ENCODE data around the gene UBAC1.
A peak's percentile ranks its signal among the peaks of the same experiment; 100 is the strongest.

UBAC1 gene, protein sequence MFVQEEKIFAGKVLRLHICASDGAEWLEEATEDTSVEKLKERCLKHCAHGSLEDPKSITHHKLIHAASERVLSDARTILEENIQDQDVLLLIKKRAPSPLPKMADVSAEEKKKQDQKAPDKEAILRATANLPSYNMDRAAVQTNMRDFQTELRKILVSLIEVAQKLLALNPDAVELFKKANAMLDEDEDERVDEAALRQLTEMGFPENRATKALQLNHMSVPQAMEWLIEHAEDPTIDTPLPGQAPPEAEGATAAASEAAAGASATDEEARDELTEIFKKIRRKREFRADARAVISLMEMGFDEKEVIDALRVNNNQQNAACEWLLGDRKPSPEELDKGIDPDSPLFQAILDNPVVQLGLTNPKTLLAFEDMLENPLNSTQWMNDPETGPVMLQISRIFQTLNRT

DNA sequence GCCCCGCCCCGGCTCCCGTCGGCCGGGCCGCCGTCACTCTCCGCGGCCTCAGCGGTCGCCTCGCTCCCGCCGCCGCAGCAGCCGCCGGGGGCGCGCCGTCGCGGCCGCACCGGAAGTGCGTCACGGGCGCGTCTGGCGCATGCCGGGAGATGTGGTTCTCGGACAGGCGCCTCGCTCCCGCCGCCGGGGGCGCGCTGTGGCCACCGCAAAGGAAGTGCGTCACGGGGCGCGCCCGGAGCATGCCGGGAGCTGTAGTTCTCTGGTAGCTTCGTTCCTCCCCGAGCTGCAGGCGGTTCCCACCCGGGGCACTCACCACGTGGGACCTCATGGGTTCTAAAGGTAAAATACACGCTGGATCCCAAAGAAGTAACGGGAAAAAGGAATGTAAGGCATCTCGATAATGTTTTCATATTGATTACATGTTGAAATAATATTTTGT, at the start of gene UBAC1:
TSS of gene UBAC1 (minus strand) at position 97 of the 439 bp plus-strand sequence. CDS start 211 bp downstream, outside the sequence.
- Mint-ChIP-seq H3K27ac (peak within 1 kb of the TSS; percentile 97), H3K4me1 (ENCODE audit: low read depth) (peaks cover 57% of the 10 kb centered on the region), H3K9me3 (no peaks in the 10 kb centered on the region), H3K4me3 (peak within 1 kb of the TSS; percentile 97), H3K36me3 (ENCODE audit: low read depth) (peaks cover 27% of the 10 kb centered on the region), H3K27me3 (peaks cover 5% of the 10 kb centered on the region)
- intact Hi-C loops (cut with micrococcal nuclease), result no loop called here

DNA sequence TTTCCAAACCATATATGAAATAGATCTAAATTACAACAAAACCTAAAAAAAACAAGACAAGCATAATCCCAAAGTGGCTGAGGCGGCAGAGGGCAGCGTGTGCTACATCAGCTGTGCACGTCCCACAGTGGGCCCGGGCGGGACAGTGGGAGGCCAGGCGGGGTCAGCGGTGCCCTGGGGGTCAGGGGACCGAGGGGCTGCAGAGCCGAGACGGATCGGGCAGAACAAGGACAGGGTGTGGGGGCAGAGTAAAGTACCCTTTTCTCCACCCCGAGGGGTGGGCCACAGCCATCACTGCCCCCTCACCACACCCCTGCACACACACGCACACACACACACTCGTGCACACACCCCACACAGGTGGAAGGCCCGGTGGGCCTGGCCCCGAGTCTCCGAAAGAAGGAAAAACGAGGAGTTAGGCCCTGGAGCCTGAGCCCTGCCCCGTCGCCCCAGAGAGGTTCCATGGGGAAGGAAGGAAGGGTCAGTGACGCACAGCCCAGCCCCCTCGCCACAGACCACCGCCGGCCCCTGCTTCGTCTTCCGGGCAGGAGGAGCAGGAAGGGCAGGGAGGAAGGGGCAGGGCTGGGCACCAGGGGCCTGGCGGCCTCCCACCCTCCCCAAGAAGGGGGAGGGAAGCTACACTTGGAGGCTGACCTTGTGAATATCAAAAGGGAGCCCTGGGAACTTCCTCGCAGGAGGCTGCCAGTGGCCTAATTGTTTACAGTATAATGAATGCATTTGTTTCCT, 49.6 kb upstream of the UBAC1 start:
- no peaks in the 10 kb centered on the region for H3K9me3 Mint-ChIP-seq
- no peak overlapping the region for H3K27ac Mint-ChIP-seq
- H3K27me3 Mint-ChIP-seq, result no peaks in the 10 kb centered on the region
- H3K36me3 Mint-ChIP-seq (ENCODE audit: low read depth), result peaks cover 89% of the 10 kb centered on the region
- no peak overlapping the region for H3K4me3 Mint-ChIP-seq
- no peaks in the 10 kb centered on the region for H3K4me1 Mint-ChIP-seq (ENCODE audit: low read depth)
- intact Hi-C loops (cut with micrococcal nuclease), result no loop called here

DNA sequence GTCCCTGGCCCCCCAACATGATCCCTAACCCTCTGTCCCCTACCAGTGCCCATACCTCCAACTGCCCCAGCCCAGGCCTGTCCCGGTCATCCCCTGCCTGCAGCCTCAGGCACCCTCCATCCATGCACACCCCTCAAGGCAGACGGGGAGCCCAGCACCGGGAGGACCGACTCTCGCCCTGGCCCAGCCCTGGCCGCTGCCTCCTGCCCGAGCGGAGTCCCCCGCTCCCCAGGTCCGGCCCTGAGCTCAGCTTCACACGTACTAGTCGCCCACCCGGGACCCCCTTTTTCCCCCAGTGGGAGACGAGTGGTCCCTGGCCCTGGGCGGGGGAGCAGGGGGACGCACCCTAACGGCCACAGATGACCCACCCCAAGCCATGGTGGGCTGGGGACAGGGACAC, 49.0 kb upstream of the UBAC1 start:
- H3K36me3 Mint-ChIP-seq (ENCODE audit: low read depth), result peaks cover 83% of the 10 kb centered on the region
- intact Hi-C loops (cut with micrococcal nuclease), result no loop called here
- H3K27ac Mint-ChIP-seq, result no peak overlapping the region
- H3K4me3 Mint-ChIP-seq, result no peak overlapping the region
- no peaks in the 10 kb centered on the region for H3K9me3 Mint-ChIP-seq
- H3K4me1 Mint-ChIP-seq (ENCODE audit: low read depth), result no peaks in the 10 kb centered on the region
- no peaks in the 10 kb centered on the region for H3K27me3 Mint-ChIP-seq

DNA sequence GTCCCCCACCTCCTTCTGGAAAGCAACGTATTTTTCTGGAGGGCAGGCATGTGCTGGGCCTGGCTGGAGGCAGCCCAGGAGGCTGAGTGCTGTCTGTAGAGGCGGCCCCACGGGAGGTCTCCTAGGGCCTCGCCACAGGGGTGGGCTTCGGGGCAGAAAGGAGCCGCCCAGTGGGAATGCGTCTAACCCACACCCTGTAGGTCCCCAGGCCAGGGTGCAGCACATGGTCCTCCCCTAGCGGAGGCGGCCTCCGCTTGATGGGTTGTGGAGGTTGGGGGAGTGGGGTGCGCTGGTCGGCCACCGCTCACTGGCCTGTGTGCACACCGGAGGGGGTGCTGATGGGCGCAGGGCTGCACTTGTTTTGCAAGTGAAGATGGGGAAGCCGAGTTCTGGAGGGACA, 48.3 kb upstream of the UBAC1 start:
- H3K4me1 Mint-ChIP-seq (ENCODE audit: low read depth), result no peaks in the 10 kb centered on the region
- intact Hi-C loops (cut with micrococcal nuclease), result no loop called here
- H3K4me3 Mint-ChIP-seq, result no peak overlapping the region
- H3K36me3 Mint-ChIP-seq (ENCODE audit: low read depth), result peaks cover 76% of the 10 kb centered on the region
- H3K9me3 Mint-ChIP-seq, result no peaks in the 10 kb centered on the region
- H3K27me3 Mint-ChIP-seq, result no peaks in the 10 kb centered on the region
- H3K27ac Mint-ChIP-seq, result no peak overlapping the region

DNA sequence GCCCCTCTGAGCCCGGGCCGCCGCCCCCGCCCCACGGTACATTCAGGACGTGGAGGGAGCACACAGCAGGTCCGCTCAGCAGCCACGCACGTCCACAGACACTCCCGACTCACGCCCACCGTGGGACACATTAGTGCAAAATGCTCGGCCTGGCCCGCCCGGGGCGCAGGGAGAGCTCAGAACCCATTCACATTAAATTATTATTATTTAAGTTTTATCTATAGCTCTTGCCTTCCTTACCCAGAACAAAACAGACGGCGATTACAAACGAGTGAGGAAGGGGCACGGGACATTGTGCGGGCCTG, 47.5 kb upstream of the UBAC1 start:
- Mint-ChIP-seq H3K27ac (no peak overlapping the region), H3K4me1 (ENCODE audit: low read depth) (peaks cover 8% of the 10 kb centered on the region), H3K36me3 (ENCODE audit: low read depth) (peaks cover 67% of the 10 kb centered on the region), H3K27me3 (no peaks in the 10 kb centered on the region), H3K4me3 (no peak overlapping the region), H3K9me3 (no peaks in the 10 kb centered on the region)
- intact Hi-C loops (cut with micrococcal nuclease), result no loop called here

DNA sequence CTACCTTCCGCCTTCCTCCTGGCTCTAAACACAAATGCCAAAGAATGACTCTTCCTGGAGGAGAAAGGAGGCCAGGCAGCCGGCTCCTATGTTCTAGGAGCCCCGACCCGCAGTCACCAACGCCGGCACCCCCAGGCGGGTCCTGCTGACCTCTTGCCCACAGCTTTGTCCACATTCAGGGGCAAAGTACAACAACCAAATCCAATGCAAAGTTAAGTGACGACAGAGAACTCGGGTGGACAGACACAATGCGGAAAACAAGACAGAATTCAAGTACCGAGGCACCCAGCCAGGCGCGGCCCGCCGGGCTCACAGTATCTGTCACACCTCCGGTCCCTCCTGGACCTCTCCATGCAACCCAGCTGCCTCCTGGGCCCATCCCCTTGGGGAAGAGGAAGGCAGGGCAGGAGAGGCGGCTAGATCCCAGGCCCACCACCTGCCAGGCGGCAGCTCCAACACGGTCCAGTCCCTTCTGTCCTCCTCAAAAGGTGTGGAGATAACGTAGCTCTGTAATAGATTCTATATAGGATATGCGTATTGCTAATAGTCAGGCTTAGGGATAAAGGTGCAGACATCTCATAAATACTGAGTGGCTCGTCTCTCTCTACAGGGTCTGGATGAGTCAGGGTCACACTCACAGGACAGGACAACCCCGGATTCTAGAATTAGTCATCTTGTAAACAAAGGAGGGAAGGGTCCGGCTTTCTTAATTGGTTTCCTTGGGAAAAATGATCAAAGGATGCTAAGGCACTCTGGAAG, 46.9 kb upstream of the UBAC1 start:
- intact Hi-C loops (cut with micrococcal nuclease), result no loop called here
- Mint-ChIP-seq H3K27ac (no peak overlapping the region), H3K4me3 (no peak overlapping the region), H3K9me3 (no peaks in the 10 kb centered on the region), H3K36me3 (ENCODE audit: low read depth) (peaks cover 62% of the 10 kb centered on the region), H3K4me1 (ENCODE audit: low read depth) (peaks cover 9% of the 10 kb centered on the region), H3K27me3 (no peaks in the 10 kb centered on the region)

DNA sequence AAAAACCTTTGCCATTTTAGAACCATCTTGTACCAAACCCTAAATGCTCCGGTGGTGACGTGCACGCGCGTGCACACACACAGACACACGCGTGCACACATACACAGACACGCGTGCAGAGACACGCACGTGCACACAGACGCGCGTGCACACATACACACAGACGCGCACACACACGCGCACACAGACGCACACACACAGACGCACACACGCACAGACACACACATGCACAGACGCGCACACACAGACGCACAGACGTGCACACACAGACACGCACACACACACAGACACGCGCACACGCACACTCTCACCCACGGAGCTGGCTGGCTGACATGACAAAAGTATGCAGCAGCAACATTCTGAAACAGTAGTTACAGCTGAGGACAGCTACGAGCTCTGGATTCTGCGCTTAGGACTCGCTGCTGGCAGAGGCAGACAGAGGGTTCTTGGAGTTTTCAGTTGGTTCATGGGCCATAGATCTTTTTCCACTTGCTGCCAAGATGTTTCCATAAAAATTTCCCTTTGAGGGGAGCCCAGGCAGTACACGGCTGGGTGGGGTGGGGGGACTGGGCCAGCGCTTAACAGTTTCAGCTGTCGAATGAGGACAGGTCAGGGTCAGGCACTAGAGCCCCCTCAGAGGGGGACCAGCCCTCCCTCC, 46.2 kb upstream of the UBAC1 start:
- Mint-ChIP-seq H3K27me3 (no peaks in the 10 kb centered on the region), H3K9me3 (no peaks in the 10 kb centered on the region), H3K27ac (no peak overlapping the region), H3K4me3 (no peak overlapping the region), H3K36me3 (ENCODE audit: low read depth) (peaks cover 55% of the 10 kb centered on the region), H3K4me1 (ENCODE audit: low read depth) (peaks cover 13% of the 10 kb centered on the region)
- intact Hi-C loops (cut with micrococcal nuclease), result no loop called here

DNA sequence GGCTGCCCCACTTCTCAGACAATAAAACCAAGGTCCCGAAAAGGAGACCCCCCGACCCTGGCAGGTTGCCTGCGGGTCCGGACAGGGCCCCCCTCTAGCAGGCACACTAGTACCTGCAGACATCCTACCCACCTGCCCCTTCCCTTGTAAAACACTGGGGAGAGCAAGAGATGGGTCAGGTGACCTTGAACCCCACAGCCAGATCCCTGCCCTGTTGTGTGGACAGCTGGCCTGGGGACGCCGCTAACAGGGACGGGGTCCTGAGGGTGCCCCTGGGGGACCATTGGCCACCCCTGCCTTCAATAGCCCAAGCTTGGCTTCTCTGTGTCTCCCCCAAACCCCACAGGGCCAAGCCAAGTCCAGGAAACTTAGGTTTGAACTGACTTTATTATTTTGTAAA, 45.0 kb upstream of the UBAC1 start:
- Mint-ChIP-seq H3K27me3 (no peaks in the 10 kb centered on the region), H3K27ac (no peak overlapping the region), H3K9me3 (no peaks in the 10 kb centered on the region), H3K4me3 (no peak overlapping the region), H3K4me1 (ENCODE audit: low read depth) (peaks cover 19% of the 10 kb centered on the region), H3K36me3 (ENCODE audit: low read depth) (peaks cover 43% of the 10 kb centered on the region)
- intact Hi-C loops (cut with micrococcal nuclease), result no loop called here

DNA sequence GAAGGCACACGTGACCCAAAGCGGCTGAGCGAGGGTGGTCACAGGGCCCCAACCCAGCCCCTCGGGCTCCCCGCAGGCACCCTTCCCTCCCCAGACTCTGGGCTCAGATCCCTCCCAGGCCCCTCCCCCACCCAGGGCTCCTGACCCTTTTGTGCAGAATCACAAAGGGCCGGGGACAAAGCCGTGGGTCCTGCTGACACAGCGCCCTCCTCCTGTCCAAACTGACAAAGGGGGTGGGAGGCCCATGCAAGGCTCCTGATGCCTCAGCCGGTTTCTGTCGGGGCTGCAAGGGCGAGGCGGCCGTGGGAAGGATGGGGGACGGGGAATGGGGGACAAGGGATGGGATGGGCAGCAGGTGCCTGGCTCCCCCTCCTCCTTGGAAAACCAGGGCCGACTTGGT, 43.5 kb upstream of the UBAC1 start:
- H3K4me3 Mint-ChIP-seq, result no peak overlapping the region
- no peak overlapping the region for H3K27ac Mint-ChIP-seq
- intact Hi-C loops (cut with micrococcal nuclease), result no loop called here
- H3K9me3 Mint-ChIP-seq, result no peaks in the 10 kb centered on the region
- no peaks in the 10 kb centered on the region for H3K27me3 Mint-ChIP-seq
- peaks cover 19% of the 10 kb centered on the region for H3K4me1 Mint-ChIP-seq (ENCODE audit: low read depth)
- H3K36me3 Mint-ChIP-seq (ENCODE audit: low read depth), result peaks cover 28% of the 10 kb centered on the region

DNA sequence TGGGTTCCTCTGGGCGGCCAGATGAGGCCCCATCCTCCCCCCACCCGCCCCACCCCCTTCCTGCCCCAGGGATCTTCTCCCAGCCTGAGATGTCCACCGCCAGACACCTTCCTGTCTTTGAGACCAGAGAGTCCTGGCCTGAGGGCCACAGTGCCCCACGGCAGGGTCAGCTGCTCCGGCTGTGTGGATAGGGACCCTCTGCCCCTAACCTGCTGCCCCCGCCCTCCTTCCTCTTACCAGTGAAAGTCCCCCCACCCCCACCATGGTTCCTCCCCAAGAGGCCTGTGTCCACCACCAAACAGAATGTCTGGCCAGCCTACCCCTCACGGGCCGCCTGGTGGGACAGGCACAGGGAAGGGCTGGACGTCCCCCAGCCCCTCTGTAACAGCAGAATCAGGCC, 43.0 kb upstream of the UBAC1 start:
- Mint-ChIP-seq H3K4me1 (ENCODE audit: low read depth) (peaks cover 19% of the 10 kb centered on the region), H3K4me3 (no peak overlapping the region), H3K27me3 (no peaks in the 10 kb centered on the region), H3K9me3 (no peaks in the 10 kb centered on the region), H3K36me3 (ENCODE audit: low read depth) (peaks cover 23% of the 10 kb centered on the region), H3K27ac (no peak overlapping the region)
- intact Hi-C loops (cut with micrococcal nuclease), result no loop called here

DNA sequence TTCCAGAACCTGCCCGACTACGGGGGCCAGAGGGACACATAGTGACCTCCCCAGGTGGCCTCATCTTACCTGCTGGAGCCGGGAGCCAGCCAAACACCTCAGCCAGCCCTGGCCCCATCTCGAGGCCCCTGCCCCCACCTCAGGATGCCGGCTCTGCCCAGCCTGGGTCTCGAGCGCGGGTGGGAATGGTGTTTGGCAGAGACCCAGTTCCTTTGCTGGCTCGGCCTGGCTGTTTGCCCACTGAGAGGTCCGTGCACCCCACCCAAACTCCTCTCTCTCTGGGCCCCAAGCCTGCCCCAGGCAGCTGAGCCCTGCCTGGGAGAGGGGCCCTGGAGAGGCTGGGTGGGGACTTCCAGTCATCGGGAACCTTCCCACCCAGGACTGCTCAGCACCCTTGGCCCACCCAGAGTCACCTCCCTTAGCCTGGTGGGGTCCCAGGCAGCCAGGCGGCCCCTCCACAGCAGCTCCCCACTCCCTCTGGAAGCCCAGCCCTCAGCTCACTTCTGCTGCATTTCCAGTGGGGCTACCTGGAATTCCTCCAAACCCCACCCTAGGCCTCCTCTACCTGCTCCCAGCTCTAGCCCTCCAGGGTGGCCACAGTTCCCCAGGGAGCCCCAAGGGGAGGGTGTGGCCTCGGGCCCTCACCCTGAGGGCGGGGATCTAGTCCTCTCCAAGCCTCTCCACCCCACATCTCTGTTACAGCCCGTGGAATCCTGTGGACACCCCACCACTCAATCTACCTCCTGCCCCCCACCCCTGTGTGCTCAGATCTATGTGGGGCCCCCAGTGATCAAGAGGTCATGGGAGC, 42.4 kb upstream of the UBAC1 start:
- Mint-ChIP-seq H3K27me3 (no peaks in the 10 kb centered on the region), H3K9me3 (no peaks in the 10 kb centered on the region), H3K27ac (no peak overlapping the region), H3K4me1 (ENCODE audit: low read depth) (peaks cover 19% of the 10 kb centered on the region), H3K4me3 (no peak overlapping the region), H3K36me3 (ENCODE audit: low read depth) (peaks cover 17% of the 10 kb centered on the region)
- intact Hi-C loops (cut with micrococcal nuclease), result no loop called here

DNA sequence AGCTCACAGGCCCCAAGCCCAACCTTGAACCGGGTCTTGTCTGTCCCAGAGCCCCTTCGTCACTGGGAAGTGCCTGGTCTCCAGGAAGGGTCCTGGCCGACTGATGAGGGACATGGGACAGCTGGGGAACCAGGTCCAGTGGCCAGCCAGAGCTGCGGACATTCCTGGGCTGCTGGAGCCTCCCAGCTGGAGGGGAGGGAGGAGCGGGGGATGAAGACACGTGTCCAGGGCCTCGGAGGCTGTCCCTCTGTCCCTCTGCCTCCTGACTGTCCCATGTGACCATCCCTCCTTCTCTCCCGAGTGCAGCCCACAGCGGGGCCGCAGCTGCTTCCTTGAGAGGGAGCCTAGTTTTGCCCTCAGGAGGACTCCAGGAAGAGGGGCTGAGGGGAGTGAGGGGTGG, 41.7 kb upstream of the UBAC1 start:
- Mint-ChIP-seq H3K27ac (no peak overlapping the region), H3K9me3 (no peaks in the 10 kb centered on the region), H3K4me1 (ENCODE audit: low read depth) (peaks cover 19% of the 10 kb centered on the region), H3K36me3 (ENCODE audit: low read depth) (peaks cover 10% of the 10 kb centered on the region), H3K4me3 (no peak overlapping the region), H3K27me3 (no peaks in the 10 kb centered on the region)
- intact Hi-C loops (cut with micrococcal nuclease), result no loop called here

DNA sequence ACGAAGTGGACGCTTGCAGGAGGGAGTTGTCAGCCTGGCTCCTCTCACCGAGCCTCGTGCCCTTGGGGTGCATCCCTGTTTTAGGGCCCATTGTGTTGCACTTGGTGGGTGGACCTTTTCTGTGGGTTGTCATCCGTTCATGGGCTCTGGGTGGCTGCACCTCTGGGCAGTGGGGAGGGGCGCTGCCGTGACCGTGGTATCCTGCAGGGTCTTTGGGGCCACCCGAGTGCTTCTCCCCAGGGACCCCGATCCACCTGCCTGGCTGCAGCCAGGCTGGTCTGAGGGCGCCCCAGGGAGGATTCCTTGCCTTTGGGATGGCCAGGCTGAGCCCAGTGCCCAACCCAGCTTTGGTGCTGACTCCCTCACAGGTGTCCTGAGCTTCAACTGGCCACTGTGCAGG, 41.0 kb upstream of the UBAC1 start:
- no peaks in the 10 kb centered on the region for H3K9me3 Mint-ChIP-seq

More for the DNA sequence above, 41.0 kb upstream of the UBAC1 start:
- peaks cover 3% of the 10 kb centered on the region for H3K36me3 Mint-ChIP-seq (ENCODE audit: low read depth)
- intact Hi-C loops (cut with micrococcal nuclease), result no loop called here
- no peak overlapping the region for H3K27ac Mint-ChIP-seq
- peaks cover 24% of the 10 kb centered on the region for H3K4me1 Mint-ChIP-seq (ENCODE audit: low read depth)
- no peak overlapping the region for H3K4me3 Mint-ChIP-seq
- H3K27me3 Mint-ChIP-seq, result no peaks in the 10 kb centered on the region

Measured in dendritic cell treated with granulocyte-macrophage colony-stimulating factor and Interleukin-4, amounts not matched to agents 40 ng/mL and 50 ng/mL, for 4 days (primary cell).